Endothelial cell of umbilical vein (primary cell): ENCODE data around the gene LONRF3. TPM values are rescaled to one million over a fixed set of nuclear protein-coding genes. Genes with fewer than 3 reads are reported as not detected.

Source experiments
- BruUV-seq: library from RNA; stranded (reverse); fragments of 400-500 nt; replicated peaks from 2 replicates; lab custom pipeline; 2021; lab: Mats Ljungman, UMichigan
- CTCF ChIA-PET: fragments of 300-600, 350-600 bp; sonication (Branson Sonifier 250); formaldehyde crosslinking; loops from one replicate; lab custom pipeline; 2021; ENCODE audit warnings: antibody characterized with exemption, inconsistent platforms; lab: Charles Lee
- POLR2A ChIA-PET: fragments of 300-600, 350-600 bp; sonication (Branson Sonifier 250); formaldehyde crosslinking; loops from one replicate; lab custom pipeline; 2021; ENCODE audit warnings: antibody characterized with exemption, inconsistent platforms; lab: Charles Lee
- DNase-seq: peaks from one replicate; pipeline ENCODE4 v3.0.0-alpha.2; 2011; ENCODE audit warnings: low read depth, low spot score
- FAIRE-seq: peaks from 2 replicates; lab custom pipeline; 2011; peaks lifted over from hg19 to GRCh38; lab: Jason Lieb, UNC
- H2AFZ ChIP-seq: 2 replicates; pipeline ENCODE4 v1.6.0; 2012; ENCODE audit warnings: low read depth, low read length, control low read depth, inconsistent platforms
- H3K27ac ChIP-seq: 2 replicates; pipeline ENCODE4 v1.5.1; 2011; ENCODE audit warnings: low read depth, mild to moderate bottlenecking, control low read depth, low read length, moderate library complexity; ENCODE audit not compliant: insufficient read depth
- H3K27me3 ChIP-seq, 2 experiments: 2 replicates each; pipeline versions ENCODE4 v1.6.0 to v1.6.1; 2011; ENCODE audit warnings: low read length in 2 of 2, mixed read lengths in 1 of 2; ENCODE audit not compliant: control insufficient read depth in 2 of 2, insufficient read depth in 2 of 2
- H3K36me3 ChIP-seq, 2 experiments: 2 replicates in 1 of 2; 3 replicates in 1 of 2; pipeline ENCODE4 v1.5.1; 2011; ENCODE audit warnings: low read length in 2 of 2, mild to moderate bottlenecking in 1 of 2, moderate library complexity in 1 of 2; ENCODE audit not compliant: control insufficient read depth in 2 of 2, insufficient read depth in 2 of 2; ENCODE audit errors: extremely low read depth in 1 of 2
- H3K4me1 ChIP-seq: 3 replicates; pipeline ENCODE4 v1.5.1; 2011; ENCODE audit warnings: mild to moderate bottlenecking, low read length; ENCODE audit not compliant: control insufficient read depth, insufficient read depth; ENCODE audit errors: extremely low read depth
- H3K4me2 ChIP-seq: 2 replicates; pipeline ENCODE4 v1.6.1; 2011; ENCODE audit warnings: low read length, control low read depth, mixed read lengths; ENCODE audit not compliant: insufficient read depth
- H3K4me3 ChIP-seq, 3 experiments: fragments of 200-600 bp in 1 of 3; sonication (generic), shearing (Covaris generic) in 1 of 3; replicated peaks in 1 of 3; 2 replicates each; pipeline ENCODE4 v1.5.1; 2011 to 2016; ENCODE audit warnings: control low read depth in 3 of 3, low read length in 3 of 3, mild to moderate bottlenecking in 2 of 3, inconsistent platforms in 1 of 3, low read depth in 1 of 3, moderate library complexity in 1 of 3; ENCODE audit not compliant: insufficient read depth in 1 of 3
- H3K79me2 ChIP-seq: 2 replicates; pipeline ENCODE4 v1.6.0; 2012; ENCODE audit warnings: low read length, inconsistent platforms; ENCODE audit not compliant: control insufficient read depth, insufficient read depth
- H3K9ac ChIP-seq: replicated peaks from 2 replicates; pipeline ENCODE3; 2011; ENCODE audit warnings: low read length, control low read depth; ENCODE audit not compliant: insufficient read depth; ENCODE audit errors: extremely low read depth
- H3K9me1 ChIP-seq: replicated peaks from 3 replicates; pipeline ENCODE4 v1.6.0; 2011; ENCODE audit warnings: mild to moderate bottlenecking, low read length; ENCODE audit not compliant: control insufficient read depth, insufficient read depth; ENCODE audit errors: extremely low read depth
- H3K9me3 ChIP-seq: replicated peaks from 2 replicates; pipeline ENCODE4 v1.5.1; 2012; ENCODE audit warnings: low read length, inconsistent platforms; ENCODE audit not compliant: control insufficient read depth, insufficient read depth
- H4K20me1 ChIP-seq: replicated peaks from 2 replicates; pipeline ENCODE3; 2011; ENCODE audit warnings: mild to moderate bottlenecking, low read length; ENCODE audit not compliant: control insufficient read depth, insufficient read depth; ENCODE audit errors: extremely low read depth
- EZH2 ChIP-seq: IDR thresholded peaks from 2 replicates; pipeline ENCODE4 v1.6.1; 2012; ENCODE audit warnings: borderline replicate concordance, low read depth, mild to moderate bottlenecking, moderate library complexity, low read length, inconsistent platforms; ENCODE audit not compliant: severe bottlenecking
- FOS ChIP-seq: IDR thresholded peaks from 2 replicates; pipeline ENCODE4 v1.6.1; 2011; ENCODE audit warnings: mild to moderate bottlenecking, low read length, moderate library complexity, borderline replicate concordance; ENCODE audit not compliant: insufficient read depth
- GATA2 ChIP-seq: IDR thresholded peaks from 2 replicates; pipeline ENCODE4 v1.7.0; 2011; ENCODE audit warnings: low read depth, mild to moderate bottlenecking, moderate library complexity, mixed read lengths, low read length; ENCODE audit not compliant: insufficient read length, insufficient read depth
- JUN ChIP-seq: IDR thresholded peaks from 2 replicates; pipeline ENCODE4 v1.6.1; 2011; ENCODE audit warnings: borderline replicate concordance, low read depth; ENCODE audit not compliant: insufficient read length, insufficient read depth
- MYC ChIP-seq: IDR thresholded peaks from one replicate; pipeline ENCODE4 v1.6.1; 2011; ENCODE audit warnings: mild to moderate bottlenecking, low read depth, low read length
- POLR2A ChIP-seq: IDR thresholded peaks from 2 replicates; pipeline ENCODE4 v1.6.1; 2012; ENCODE audit warnings: low read depth, mild to moderate bottlenecking, control low read depth, low read length
- POLR2AphosphoS5 ChIP-seq: IDR thresholded peaks from 2 replicates; pipeline ENCODE4 v1.6.1; 2012; ENCODE audit warnings: low read depth, mild to moderate bottlenecking, control low read depth, low read length, moderate library complexity; ENCODE audit not compliant: insufficient read depth
- dilution Hi-C: fragments of 300-500 bp; cut with MboI; formaldehyde crosslinking; loops from one replicate; pipeline ENCODE4 v1.15.0; 2019; ENCODE audit warnings: low sequenced_read_pairs; ENCODE audit not compliant: extremely low pct_ligation_motif_present
- intact Hi-C: fragments of 100-400 bp; cut with micrococcal nuclease; formaldehyde crosslinking; loops from one replicate; pipeline ENCODE4 v1.10.0; 2022
- polyA plus RNA-seq, 4 experiments: library from polyadenylated mRNA; depleted of rRNA in 3 of 4; stranded (reverse) in 3 of 4; unstranded in 1 of 4; fragments of >200 nt; gene quantifications; 2 replicates each; pipeline versions ENCODE4 v1.2.1 to v1.2.3, GENCODE V29; 2011 to 2012; ENCODE audit warnings: missing spikeins in 1 of 4
- total RNA-seq: library from RNA; stranded (reverse); gene quantifications from 2 replicates; pipeline ENCODE4 v1.2.3, GENCODE V29; 2021
- TF ChIP-seq, protein P1 (sequence below): IDR thresholded peaks from 2 replicates; pipeline ENCODE4 v1.6.1; 2011; ENCODE audit not compliant: insufficient read depth, insufficient read length
- TF ChIP-seq, protein P2 (sequence below), 2 donors: IDR thresholded peaks; 1 replicate in 1 of 2; 2 replicates in 1 of 2; pipeline ENCODE4 v1.5.1; 2011; ENCODE audit warnings: low read length in 2 of 2, mild to moderate bottlenecking in 2 of 2, moderate library complexity in 2 of 2, control low read depth in 1 of 2, inconsistent platforms in 1 of 2, low read depth in 1 of 2; ENCODE audit not compliant: insufficient read depth in 1 of 2; ENCODE audit errors: extremely low read depth in 1 of 2

LONRF3 gene
- total and polyA plus RNA-seq, 2 donors (not counting 3 experiments of a cell fraction or from before 2014, with no cell fraction given) = 4.4 to 13.3 TPM

DNA sequence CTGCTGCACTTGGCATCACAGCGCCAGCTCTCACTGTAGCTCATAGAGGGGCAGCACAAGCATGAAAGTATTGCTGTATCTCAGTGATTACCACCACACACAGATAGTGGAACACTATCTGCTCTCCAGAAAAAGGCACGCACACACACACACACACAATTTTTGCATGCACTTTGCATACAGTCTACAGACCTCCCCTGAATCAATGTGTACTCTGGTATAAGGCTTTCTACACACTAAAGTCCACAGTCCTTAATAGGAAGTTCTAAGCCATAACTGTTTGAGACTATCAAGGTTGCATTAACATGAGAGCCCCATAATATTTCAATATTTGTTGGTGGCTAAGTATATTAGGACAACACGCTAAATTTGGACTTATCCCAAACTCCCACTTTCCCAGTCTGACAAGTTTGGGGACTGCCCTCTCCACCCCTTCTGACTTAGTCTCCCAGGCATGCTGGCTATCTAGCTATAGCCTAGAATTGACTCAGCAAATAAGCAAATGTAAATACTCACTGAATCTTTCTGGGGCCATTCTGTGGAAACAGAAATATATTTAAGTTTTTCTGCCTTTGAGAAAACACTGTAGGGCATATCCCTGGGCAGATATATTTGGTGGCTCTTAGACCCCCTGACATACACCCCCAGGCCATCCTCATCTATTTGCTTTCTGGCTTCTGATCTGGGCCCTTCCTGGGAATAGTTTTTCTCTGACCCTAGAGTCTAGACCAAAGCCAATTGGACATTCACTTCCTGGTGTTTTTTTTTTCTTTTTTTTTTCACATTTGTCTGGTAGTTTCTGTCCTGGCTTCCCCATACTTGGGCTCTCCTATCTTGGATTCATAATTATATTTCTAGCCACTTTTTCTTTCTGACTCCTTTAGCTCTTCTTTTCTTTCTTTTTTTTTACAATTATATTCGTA, 62.0 kb downstream of the LONRF3 start:
- Histone ChIP-seq H3K4me1 (peaks cover 13% of the 10 kb centered on the region), H3K36me3 (no peaks in the 10 kb centered on the region), H3K4me3 (no peak overlapping the region), H3K9ac (no peak overlapping the region), H4K20me1 (no peaks in the 10 kb centered on the region), H3K27me3 (no peaks in the 10 kb centered on the region), H3K27ac (no peak overlapping the region), H3K79me2 (no peaks in the 10 kb centered on the region), H2AFZ (no peak overlapping the region), H3K9me3 (no peaks in the 10 kb centered on the region), H3K4me2 (no peak overlapping the region), H3K9me1 (no peaks in the 10 kb centered on the region)
- dilution Hi-C loops = no loop called here
- DNase-seq (no peak), FAIRE-seq (no peak)
- TF ChIP-seq POLR2AphosphoS5 (no peak), MYC (no peak), GATA2 (no peak), EZH2 (no peak)
- TF ChIP-seq, protein P1, sequence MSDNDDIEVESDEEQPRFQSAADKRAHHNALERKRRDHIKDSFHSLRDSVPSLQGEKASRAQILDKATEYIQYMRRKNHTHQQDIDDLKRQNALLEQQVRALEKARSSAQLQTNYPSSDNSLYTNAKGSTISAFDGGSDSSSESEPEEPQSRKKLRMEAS = no peak
- BruUV-seq = no TSS peak
- CTCF ChIA-PET = no interaction called here
- POLR2A ChIA-PET = no interaction called here
- intact Hi-C loops = no loop called here

DNA sequence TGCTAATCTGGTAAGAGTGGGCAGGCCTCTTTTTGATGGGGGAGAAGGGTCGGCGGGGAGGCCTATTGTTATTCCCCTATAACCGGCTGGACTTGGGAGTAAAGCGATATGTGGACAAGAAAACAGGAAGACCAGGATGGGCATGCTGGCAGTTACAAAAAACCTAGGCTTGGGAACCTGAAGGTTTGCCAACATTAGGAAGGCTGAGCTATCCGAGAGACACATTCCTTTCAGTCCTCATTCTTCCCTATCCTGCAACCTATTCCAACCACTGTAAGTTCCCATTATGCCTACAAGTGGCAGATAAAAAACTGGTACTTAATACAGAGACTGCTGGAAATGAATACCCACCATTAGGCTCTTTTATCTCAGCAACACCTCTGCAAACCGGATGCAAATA, 66.0 kb downstream of the LONRF3 start:
- Histone ChIP-seq H2AFZ (no peak overlapping the region), H3K27me3 (no peaks in the 10 kb centered on the region), H4K20me1 (no peaks in the 10 kb centered on the region), H3K9me3 (no peaks in the 10 kb centered on the region), H3K79me2 (no peaks in the 10 kb centered on the region), H3K36me3 (no peaks in the 10 kb centered on the region), H3K4me1 (peaks cover 20% of the 10 kb centered on the region), H3K4me3 (no peak overlapping the region), H3K4me2 (peak overlapping the region; percentile 39), H3K9ac (no peak overlapping the region), H3K9me1 (no peaks in the 10 kb centered on the region), H3K27ac (peak overlapping the region; percentile 43)
- no TSS peak for BruUV-seq
- DNase-seq = peak; percentile 68
- FAIRE-seq = no peak
- intact Hi-C loops = loop anchor here (2.0 kb wide), 1 partner anchor 26 kb away; no protein-coding TSS in a partner anchor
- TF ChIP-seq FOS = no peak
- TF ChIP-seq, protein P1 = no peak
- no peak for TF ChIP-seq POLR2A
- TF ChIP-seq EZH2 = no peak
- TF ChIP-seq, protein P2, sequence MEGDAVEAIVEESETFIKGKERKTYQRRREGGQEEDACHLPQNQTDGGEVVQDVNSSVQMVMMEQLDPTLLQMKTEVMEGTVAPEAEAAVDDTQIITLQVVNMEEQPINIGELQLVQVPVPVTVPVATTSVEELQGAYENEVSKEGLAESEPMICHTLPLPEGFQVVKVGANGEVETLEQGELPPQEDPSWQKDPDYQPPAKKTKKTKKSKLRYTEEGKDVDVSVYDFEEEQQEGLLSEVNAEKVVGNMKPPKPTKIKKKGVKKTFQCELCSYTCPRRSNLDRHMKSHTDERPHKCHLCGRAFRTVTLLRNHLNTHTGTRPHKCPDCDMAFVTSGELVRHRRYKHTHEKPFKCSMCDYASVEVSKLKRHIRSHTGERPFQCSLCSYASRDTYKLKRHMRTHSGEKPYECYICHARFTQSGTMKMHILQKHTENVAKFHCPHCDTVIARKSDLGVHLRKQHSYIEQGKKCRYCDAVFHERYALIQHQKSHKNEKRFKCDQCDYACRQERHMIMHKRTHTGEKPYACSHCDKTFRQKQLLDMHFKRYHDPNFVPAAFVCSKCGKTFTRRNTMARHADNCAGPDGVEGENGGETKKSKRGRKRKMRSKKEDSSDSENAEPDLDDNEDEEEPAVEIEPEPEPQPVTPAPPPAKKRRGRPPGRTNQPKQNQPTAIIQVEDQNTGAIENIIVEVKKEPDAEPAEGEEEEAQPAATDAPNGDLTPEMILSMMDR (IDR thresholded peaks at IDR 0.05; ENCODE audit: extremely low read depth in 1 of 2, insufficient read depth in 1 of 2, low read depth in 1 of 2, low read length in 2 of 2) = no peak
- TF ChIP-seq MYC = no peak
- no peak for TF ChIP-seq GATA2
- no peak for TF ChIP-seq POLR2AphosphoS5
- no peak for TF ChIP-seq JUN
- dilution Hi-C loops = no loop called here
- CTCF ChIA-PET = interaction anchor here (1.1 kb wide), 1 partner anchor 25 kb away, joined by 3 read pairs; no protein-coding TSS in a partner anchor
- POLR2A ChIA-PET = no interaction called here
